Measurements from ENCODE around the gene TNF.
A peak's percentile ranks its signal among the peaks of the same experiment; 100 is the strongest.
"Not testable (repeated sequence)": the region's sequence is repeated elsewhere in the genome, so short reads cannot be mapped to it uniquely, and the experiment has no call there.

Gene TNF

DNA sequence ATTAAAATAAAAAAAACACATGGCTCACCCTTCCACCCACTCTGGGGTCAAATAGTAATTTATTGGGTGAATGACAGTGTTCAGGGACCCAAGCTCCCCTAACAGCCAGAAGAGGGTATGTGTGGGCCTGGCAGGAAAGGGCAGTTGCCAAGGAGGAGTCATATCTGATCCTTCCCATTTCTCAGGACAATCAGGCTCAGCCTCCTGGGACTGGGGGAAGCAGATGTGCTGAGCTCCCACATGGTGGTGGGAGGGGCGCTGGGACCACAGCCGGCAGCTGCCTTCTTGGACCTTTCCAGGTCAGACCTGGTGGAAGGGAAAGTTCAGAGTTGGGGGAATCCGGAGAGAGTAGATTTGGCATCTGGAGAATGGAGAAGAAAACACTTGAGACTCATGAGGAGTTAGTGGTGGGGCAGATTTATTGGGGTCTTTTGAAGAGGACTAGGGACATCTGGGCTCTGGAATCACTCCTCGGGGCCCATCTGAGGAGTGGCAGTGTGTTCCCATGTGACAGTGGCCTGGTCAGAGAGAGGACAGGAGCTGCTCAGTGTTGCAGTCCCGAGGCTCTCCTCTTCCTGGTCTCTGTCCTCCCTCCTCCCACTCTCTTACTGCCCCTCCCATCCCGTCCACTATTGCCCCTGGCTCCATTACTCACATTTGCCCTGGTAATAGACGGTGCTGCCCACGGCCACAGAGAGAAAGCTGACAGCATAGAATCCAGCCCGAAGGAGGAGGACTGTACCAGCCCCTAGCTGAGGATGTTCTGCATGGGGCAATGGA lies 13.7 kb downstream of the TNF start:
- H3K4me3 ChIP-seq (ENCODE audit: low read length in 2 of 2): no peak overlapping the region
- no peak overlapping the region for H3K27ac ChIP-seq (ENCODE audit: low read depth in 2 of 2, low read length in 2 of 2)
- no peaks in the 10 kb centered on the region for H3K27me3 ChIP-seq (ENCODE audit: control insufficient read depth in 2 of 2, insufficient read depth in 2 of 2, low read length in 2 of 2)
- H3K36me3 ChIP-seq (ENCODE audit: control insufficient read depth in 2 of 2, insufficient read depth in 2 of 2, low read length in 2 of 2): no peaks in the 10 kb centered on the region
- H3K9ac ChIP-seq (ENCODE audit: low read depth in 1 of 2, low read length in 2 of 2): no peak overlapping the region
- peaks cover 2 to 7% of the 10 kb centered on the region in 2 donors for H3K4me1 ChIP-seq (ENCODE audit: control insufficient read depth in 2 of 2, insufficient read depth in 2 of 2, low read length in 2 of 2)
- H3K9me3 ChIP-seq (ENCODE audit: control insufficient read depth in 2 of 2, low read length in 2 of 2): no peaks in the 10 kb centered on the region

DNA sequence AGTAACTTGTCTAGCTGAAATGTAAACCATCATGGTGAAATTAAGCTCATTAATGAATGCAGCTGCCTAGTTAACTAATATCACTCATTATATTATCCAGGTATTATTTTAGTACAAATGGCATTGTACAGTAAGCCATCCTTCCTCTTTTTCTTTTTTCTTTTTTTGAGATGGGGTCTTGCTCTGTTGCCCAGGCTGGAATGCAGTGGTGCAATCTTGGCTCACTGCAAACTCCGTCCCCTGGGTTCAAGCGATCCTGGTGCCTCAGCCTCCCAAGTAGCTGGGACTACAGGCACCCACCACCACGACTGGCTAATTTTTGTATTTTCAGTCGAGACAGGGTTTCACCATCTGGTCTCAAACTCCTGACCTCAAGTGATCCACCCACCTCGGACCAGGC lies 15.3 kb downstream of the TNF start:
- H3K27me3 ChIP-seq (ENCODE audit: control insufficient read depth in 2 of 2, insufficient read depth in 2 of 2, low read length in 2 of 2); H3K9me3 ChIP-seq (ENCODE audit: control insufficient read depth in 2 of 2, low read length in 2 of 2); H3K27ac ChIP-seq (ENCODE audit: low read depth in 2 of 2, low read length in 2 of 2): not testable (repeated sequence)

DNA sequence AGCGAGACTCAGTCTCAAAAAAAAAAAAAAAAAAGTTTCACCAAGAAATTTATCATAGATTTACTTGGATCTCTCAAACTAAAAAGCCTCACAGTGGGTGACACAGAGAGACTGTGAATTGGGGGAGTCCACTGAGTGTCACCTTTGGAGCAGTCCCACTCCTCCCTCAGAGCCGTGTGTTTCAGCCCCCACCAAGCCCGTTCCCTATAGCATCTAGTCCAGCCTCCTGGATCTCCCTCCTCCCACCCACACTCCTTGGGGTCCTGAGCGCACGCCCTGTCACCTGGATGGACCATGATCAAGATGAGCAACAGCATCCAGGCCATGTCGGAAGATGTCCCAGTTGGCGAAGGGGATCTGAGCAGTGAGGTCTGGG lies 17.0 kb downstream of the TNF start:
- H3K36me3 ChIP-seq (ENCODE audit: control insufficient read depth in 2 of 2, insufficient read depth in 2 of 2, low read length in 2 of 2): no peaks in the 10 kb centered on the region
- no peak overlapping the region for H3K4me3 ChIP-seq (ENCODE audit: low read length in 2 of 2)
- no peaks in the 10 kb centered on the region for H3K9me3 ChIP-seq (ENCODE audit: control insufficient read depth in 2 of 2, low read length in 2 of 2)
- H3K27me3 ChIP-seq (ENCODE audit: control insufficient read depth in 2 of 2, insufficient read depth in 2 of 2, low read length in 2 of 2): no peaks in the 10 kb centered on the region
- H3K4me1 ChIP-seq (ENCODE audit: control insufficient read depth in 2 of 2, insufficient read depth in 2 of 2, low read length in 2 of 2): peaks cover 0 to 2% of the 10 kb centered on the region in 2 donors
- H3K9ac ChIP-seq (ENCODE audit: low read depth in 1 of 2, low read length in 2 of 2): no peak overlapping the region
- peak overlapping the region in 1 of 2 donors; percentile 48 for H3K27ac ChIP-seq (ENCODE audit: low read depth in 2 of 2, low read length in 2 of 2)

More for the DNA sequence above, 15.3 kb downstream of the TNF start:
- not testable (repeated sequence) for H3K36me3 ChIP-seq (ENCODE audit: control insufficient read depth in 2 of 2, insufficient read depth in 2 of 2, low read length in 2 of 2); H3K4me3 ChIP-seq (ENCODE audit: low read length in 2 of 2); H3K9ac ChIP-seq (ENCODE audit: low read depth in 1 of 2, low read length in 2 of 2); H3K4me1 ChIP-seq (ENCODE audit: control insufficient read depth in 2 of 2, insufficient read depth in 2 of 2, low read length in 2 of 2)

DNA sequence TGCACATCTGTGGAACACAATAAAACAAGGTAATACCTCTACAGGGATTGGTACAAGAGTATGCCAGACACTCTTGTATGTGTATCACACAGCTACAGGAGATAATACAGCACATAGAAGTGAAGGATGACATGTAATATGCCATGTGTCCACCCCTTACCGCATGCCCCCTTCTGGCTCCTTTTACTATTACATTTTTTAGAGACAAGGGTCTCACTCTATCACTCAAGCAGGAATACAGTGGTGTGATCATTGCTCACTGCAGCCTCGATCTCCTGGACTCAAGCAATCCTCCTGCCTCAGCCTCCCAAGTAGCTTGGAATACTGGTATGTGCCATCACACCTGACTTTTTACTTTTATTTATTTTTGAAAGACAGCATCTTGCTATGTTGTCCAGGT lies 21.6 kb downstream of the TNF start:
- H3K4me1 ChIP-seq (ENCODE audit: control insufficient read depth in 2 of 2, insufficient read depth in 2 of 2, low read length in 2 of 2): peaks cover 0 to 2% of the 10 kb centered on the region in 2 donors
- H3K27me3 ChIP-seq (ENCODE audit: control insufficient read depth in 2 of 2, insufficient read depth in 2 of 2, low read length in 2 of 2): no peaks in the 10 kb centered on the region
- H3K9ac ChIP-seq (ENCODE audit: low read depth in 1 of 2, low read length in 2 of 2): no peak overlapping the region
- H3K36me3 ChIP-seq (ENCODE audit: control insufficient read depth in 2 of 2, insufficient read depth in 2 of 2, low read length in 2 of 2): no peaks in the 10 kb centered on the region
- no peak overlapping the region for H3K4me3 ChIP-seq (ENCODE audit: low read length in 2 of 2)
- H3K27ac ChIP-seq (ENCODE audit: low read depth in 2 of 2, low read length in 2 of 2): no peak overlapping the region
- no peaks in the 10 kb centered on the region for H3K9me3 ChIP-seq (ENCODE audit: control insufficient read depth in 2 of 2, low read length in 2 of 2)

DNA sequence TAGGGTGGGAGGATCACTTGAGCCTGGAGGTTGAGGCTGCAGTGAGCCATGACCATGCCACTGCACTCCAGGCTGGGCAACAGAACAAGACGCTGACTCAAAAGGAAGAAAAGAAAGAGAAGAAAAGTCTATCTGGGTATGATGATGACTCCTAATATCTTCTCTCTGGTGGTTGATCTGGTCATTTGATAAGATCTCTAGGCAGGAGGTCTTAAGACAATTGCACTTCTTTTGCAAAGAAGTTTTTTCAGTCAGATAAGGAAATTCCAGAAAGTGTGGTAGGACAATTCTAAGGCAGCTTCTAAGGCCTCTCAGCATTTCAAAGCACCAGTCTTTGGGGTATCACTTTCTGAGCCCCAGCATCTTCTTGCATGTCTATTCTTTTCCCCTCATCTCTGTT lies 32.0 kb downstream of the TNF start:
- Histone ChIP-seq H3K4me1 (ENCODE audit: control insufficient read depth in 2 of 2, insufficient read depth in 2 of 2, low read length in 2 of 2) (no peaks in the 10 kb centered on the region), H3K4me3 (ENCODE audit: low read length in 2 of 2) (no peak overlapping the region), H3K9me3 (ENCODE audit: control insufficient read depth in 2 of 2, low read length in 2 of 2) (no peaks in the 10 kb centered on the region), H3K36me3 (ENCODE audit: control insufficient read depth in 2 of 2, insufficient read depth in 2 of 2, low read length in 2 of 2) (no peaks in the 10 kb centered on the region), H3K27me3 (ENCODE audit: control insufficient read depth in 2 of 2, insufficient read depth in 2 of 2, low read length in 2 of 2) (no peaks in the 10 kb centered on the region), H3K27ac (ENCODE audit: low read depth in 2 of 2, low read length in 2 of 2) (no peak overlapping the region), H3K9ac (ENCODE audit: low read depth in 1 of 2, low read length in 2 of 2) (no peak overlapping the region)

DNA sequence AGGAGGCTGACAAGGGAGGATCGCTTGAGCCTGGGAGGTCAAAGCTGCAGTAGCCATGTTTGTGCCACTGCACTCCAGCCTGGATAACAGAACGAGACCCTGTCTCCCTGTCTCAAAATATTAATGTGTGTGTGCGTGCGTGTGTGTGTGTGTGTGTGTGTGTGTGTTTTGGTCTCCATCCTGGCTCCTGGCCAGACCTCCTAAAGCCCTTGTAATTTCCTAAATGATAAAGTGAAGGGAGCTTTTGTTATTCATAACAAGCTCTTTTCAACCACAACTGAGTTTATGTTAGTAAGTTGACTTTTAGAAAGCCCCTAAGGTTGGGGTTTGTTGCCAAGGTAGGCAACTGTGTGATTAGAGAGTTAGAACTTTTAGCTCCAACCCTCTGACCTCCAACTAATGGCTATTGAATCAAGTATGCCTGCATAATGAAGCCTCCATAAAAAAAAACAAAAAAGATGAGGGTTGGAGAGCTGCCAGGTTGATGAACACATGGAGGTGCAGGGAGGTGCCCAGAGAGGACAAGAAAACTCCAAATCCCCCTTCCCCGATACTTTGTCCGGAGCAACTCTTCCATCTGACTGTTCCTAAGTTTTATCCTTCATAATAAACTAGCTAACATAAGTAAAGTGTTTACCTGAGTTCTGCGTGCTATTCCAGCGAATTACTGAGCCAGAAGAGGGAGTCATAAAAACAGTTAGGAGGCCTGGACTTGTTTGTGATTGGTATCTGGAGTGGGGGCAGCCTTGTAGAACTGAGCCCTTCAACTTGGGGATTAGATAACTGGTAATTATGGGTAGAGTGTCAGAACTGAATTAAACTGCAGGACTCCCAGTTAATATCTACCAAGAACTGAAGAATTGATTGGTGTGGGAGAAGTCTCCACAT lies 34.4 kb downstream of the TNF start:
- peaks cover 8% of the 10 kb centered on the region in 2 donors for H3K4me1 ChIP-seq (ENCODE audit: control insufficient read depth in 2 of 2, insufficient read depth in 2 of 2, low read length in 2 of 2)
- H3K9ac ChIP-seq (ENCODE audit: low read depth in 1 of 2, low read length in 2 of 2): no peak overlapping the region
- H3K36me3 ChIP-seq (ENCODE audit: control insufficient read depth in 2 of 2, insufficient read depth in 2 of 2, low read length in 2 of 2): no peaks in the 10 kb centered on the region
- H3K27ac ChIP-seq (ENCODE audit: low read depth in 2 of 2, low read length in 2 of 2): no peak overlapping the region
- no peaks in the 10 kb centered on the region for H3K9me3 ChIP-seq (ENCODE audit: control insufficient read depth in 2 of 2, low read length in 2 of 2)
- no peaks in the 10 kb centered on the region for H3K27me3 ChIP-seq (ENCODE audit: control insufficient read depth in 2 of 2, insufficient read depth in 2 of 2, low read length in 2 of 2)
- H3K4me3 ChIP-seq (ENCODE audit: low read length in 2 of 2): no peak overlapping the region

DNA sequence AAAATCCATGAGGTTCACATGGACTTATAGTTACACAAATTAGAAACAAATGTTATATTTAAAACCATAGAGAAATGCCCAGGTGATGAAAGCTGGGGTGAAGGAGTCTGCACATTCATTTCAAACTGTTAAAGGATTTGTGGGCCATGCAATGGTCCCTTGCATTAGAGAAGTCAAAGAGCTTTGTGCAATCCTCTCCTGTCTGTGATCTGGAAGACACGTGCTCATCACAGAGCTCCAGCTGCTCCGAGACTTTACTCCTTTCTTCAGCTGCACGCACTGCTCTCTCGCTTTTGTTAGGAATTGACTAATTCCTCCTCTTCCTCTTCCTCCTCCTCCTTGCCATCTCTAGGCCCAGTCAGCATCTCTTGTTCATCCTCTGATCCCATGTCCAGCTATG lies 35.6 kb downstream of the TNF start:
- H3K27me3 ChIP-seq (ENCODE audit: control insufficient read depth in 2 of 2, insufficient read depth in 2 of 2, low read length in 2 of 2): no peaks in the 10 kb centered on the region
- no peak overlapping the region for H3K27ac ChIP-seq (ENCODE audit: low read depth in 2 of 2, low read length in 2 of 2)
- no peak overlapping the region for H3K9ac ChIP-seq (ENCODE audit: low read depth in 1 of 2, low read length in 2 of 2)
- no peaks in the 10 kb centered on the region for H3K36me3 ChIP-seq (ENCODE audit: control insufficient read depth in 2 of 2, insufficient read depth in 2 of 2, low read length in 2 of 2)
- no peaks in the 10 kb centered on the region for H3K9me3 ChIP-seq (ENCODE audit: control insufficient read depth in 2 of 2, low read length in 2 of 2)
- H3K4me1 ChIP-seq (ENCODE audit: control insufficient read depth in 2 of 2, insufficient read depth in 2 of 2, low read length in 2 of 2): peaks cover 9 to 11% of the 10 kb centered on the region in 2 donors
- H3K4me3 ChIP-seq (ENCODE audit: low read length in 2 of 2): no peak overlapping the region

DNA sequence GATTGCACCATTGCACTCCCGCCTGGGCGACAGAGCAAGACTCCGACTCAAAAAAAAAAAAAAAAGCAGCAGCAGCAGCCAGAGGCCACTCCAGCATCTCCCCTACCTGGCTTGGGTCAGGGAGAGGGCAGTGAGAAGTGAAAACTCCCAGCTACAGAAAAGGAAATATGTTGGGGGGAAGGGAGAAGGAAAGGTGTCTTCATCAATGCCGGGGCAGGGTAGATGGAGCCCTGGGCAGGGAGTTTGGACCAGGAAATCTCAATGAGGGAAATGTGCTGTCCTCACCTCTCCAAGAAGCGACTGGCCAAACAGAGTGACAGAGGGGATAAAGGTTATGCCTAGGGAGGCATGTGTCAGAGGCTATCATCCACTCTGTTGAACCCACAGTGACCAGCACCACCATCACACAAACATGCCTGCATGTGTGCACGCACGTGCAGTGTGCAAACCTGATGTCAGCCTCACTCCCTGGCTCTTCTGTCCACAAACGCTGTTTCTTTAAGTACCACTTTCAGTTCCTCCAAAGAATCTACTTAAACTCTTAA lies 38.8 kb downstream of the TNF start:
- peak overlapping the region in 1 of 2 donors; percentile 43 for H3K27ac ChIP-seq (ENCODE audit: low read depth in 2 of 2, low read length in 2 of 2)

DNA sequence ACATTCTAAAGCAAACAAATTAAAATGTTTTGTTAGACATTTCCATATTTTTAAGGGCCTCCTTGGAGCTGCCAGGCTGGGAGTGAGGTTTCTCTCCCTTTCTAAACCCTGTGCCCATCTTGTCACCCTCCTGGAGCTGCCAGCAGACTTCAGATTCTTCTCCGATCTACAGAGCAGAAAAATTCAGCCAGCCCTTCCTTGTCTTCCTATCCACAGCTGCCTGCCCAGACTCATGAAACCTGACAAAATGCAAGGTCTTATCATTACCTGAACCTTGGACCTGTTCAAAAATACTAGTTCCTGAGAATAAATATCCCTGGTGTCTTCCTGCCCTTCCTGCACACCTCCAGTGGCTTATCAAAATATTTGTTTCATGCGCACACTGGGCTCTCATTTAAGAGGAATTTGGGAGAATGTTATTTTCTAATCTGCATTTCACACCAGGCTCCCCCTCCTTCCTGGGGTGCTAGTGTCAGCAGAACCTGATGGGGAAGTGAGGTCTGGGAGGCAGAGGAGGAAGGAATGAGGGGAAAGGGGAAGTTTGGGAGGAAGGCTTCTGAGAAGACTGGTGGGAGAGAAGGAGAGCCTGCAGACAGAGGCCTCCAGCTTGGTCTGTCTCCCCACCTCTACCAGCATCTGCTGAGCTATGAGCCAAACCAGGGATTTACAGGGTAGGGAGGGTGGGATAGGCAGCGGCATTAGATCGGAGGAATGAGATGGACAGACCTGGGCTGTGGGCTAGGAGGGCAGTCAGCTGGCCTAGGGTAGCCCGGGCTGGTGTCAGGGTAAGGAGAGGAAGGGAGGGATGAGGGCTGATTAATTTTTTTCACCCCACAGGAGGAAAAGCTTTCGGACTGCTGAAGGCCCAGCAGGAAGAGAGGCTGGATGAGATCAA lies 39.6 kb downstream of the TNF start, which contains the start of gene AIF1:
AIF1 (plus strand) TSS at position 551 of the 895 bp plus-strand sequence; CDS start at position 647, 96 bp downstream.
- Histone ChIP-seq H3K36me3 (ENCODE audit: control insufficient read depth in 2 of 2, insufficient read depth in 2 of 2, low read length in 2 of 2) (no peaks in the 10 kb centered on the region), H3K9me3 (ENCODE audit: control insufficient read depth in 2 of 2, low read length in 2 of 2) (no peaks in the 10 kb centered on the region), H3K27ac (ENCODE audit: low read depth in 2 of 2, low read length in 2 of 2) (peak within 1 kb of the TSS in 1 of 2 donors; percentile 43), H3K9ac (ENCODE audit: low read depth in 1 of 2, low read length in 2 of 2) (peak within 1 kb of the TSS in 1 of 2 donors; percentile 14), H3K4me1 (ENCODE audit: control insufficient read depth in 2 of 2, insufficient read depth in 2 of 2, low read length in 2 of 2) (peaks cover 9 to 16% of the 10 kb centered on the region in 2 donors), H3K4me3 (ENCODE audit: low read length in 2 of 2) (peak within 1 kb of the TSS in 1 of 2 donors; percentile 41), H3K27me3 (ENCODE audit: control insufficient read depth in 2 of 2, insufficient read depth in 2 of 2, low read length in 2 of 2) (no peaks in the 10 kb centered on the region)

More for the DNA sequence above, 38.8 kb downstream of the TNF start:
- H3K4me1 ChIP-seq (ENCODE audit: control insufficient read depth in 2 of 2, insufficient read depth in 2 of 2, low read length in 2 of 2): peaks cover 9 to 11% of the 10 kb centered on the region in 2 donors
- no peak overlapping the region for H3K4me3 ChIP-seq (ENCODE audit: low read length in 2 of 2)
- no peaks in the 10 kb centered on the region for H3K27me3 ChIP-seq (ENCODE audit: control insufficient read depth in 2 of 2, insufficient read depth in 2 of 2, low read length in 2 of 2)
- no peaks in the 10 kb centered on the region for H3K36me3 ChIP-seq (ENCODE audit: control insufficient read depth in 2 of 2, insufficient read depth in 2 of 2, low read length in 2 of 2)
- H3K9ac ChIP-seq (ENCODE audit: low read depth in 1 of 2, low read length in 2 of 2): no peak overlapping the region
- no peaks in the 10 kb centered on the region for H3K9me3 ChIP-seq (ENCODE audit: control insufficient read depth in 2 of 2, low read length in 2 of 2)
